CD4-positive, alpha-beta T cell treated with Interleukin-15 for 4 hours (primary cell): ENCODE data around the gene YWHAG.
"Not testable (repeated sequence)": the region's sequence is repeated elsewhere in the genome, so short reads cannot be mapped to it uniquely, and the experiment has no call there.

Experiments
- DNase-seq: peaks from one replicate; pipeline ENCODE4 v3.0.0-alpha.2; 2020; ENCODE audit warnings: low spot score

YWHAG gene

DNA sequence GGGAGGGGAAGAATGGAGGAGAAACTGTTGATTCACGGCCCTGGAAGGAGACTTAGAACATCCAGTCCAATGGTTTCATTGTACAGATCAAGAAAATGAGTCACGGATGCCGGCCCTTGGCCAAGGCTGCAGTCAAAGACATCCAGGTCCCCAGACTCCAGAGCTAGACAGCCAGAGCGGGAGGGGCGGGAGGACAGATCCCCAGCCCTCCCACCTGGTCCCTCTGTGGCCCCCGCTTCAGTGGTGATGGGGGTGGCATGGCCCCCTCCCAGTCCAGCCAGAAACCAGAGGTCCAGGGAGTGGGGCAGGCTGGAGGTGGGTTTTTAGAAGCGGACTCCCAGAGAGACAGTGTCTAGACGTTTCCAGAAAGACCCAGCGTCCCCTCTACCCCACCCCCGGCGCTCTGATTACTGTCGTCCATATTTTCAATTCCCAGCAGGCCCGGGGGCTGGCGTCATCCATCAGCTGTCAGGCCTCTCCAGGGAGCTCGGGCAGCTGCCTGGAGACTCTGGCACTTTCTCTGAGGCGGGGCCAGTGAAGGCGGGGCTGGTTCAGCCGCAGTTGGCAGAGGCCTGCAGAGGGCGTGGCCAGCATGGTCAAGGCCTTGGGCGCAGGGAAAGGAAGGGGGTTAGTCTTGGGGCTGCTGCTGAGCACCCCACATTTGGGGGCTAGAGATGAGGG is 64.3 kb downstream of the YWHAG start:
- DNase-seq = no peak

DNA sequence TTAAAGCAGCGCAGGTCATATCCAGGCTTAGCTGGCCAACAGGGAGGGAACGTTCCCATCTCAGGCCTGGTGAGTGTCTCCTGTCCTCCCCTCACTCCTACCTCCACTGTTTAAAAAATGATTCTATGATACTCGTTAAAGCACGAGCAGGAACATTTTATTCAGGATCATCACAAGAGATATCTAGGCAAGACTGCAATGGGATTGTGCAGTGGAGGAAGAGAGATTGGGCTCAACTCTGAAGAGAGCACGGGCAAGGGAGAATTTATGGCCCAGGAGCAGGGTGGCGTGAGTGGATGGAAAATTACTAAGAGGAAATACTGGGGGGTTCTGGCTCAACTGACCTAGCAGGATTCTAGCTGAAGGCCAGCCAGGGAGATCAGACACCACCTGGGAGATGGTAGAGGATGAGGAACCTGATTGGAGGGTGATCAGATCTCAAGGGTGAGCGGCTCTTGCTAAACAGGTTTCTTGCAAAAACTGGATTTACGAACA is 65.3 kb downstream of the YWHAG start:
- no peak for DNase-seq

DNA sequence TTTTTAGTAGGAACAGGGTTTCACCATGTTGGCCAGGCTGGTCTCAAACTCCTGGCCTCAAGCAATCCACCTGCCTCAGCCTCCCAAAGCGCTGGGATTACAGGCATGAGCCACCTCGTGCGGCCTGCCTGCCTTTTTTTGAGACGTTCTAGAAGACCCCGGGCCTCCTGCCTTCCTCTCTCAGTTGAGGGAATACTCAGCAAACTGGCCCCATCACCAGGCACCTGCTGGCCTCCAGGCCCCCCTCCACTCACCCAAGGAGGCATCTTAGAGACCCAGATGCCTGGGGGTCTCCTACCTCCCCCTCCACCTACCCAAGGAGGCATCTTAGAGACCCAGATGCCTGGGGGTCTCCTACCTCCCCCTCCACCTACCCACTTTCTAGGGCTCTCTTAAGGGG is 65.9 kb downstream of the YWHAG start:
- DNase-seq = not testable (repeated sequence)

DNA sequence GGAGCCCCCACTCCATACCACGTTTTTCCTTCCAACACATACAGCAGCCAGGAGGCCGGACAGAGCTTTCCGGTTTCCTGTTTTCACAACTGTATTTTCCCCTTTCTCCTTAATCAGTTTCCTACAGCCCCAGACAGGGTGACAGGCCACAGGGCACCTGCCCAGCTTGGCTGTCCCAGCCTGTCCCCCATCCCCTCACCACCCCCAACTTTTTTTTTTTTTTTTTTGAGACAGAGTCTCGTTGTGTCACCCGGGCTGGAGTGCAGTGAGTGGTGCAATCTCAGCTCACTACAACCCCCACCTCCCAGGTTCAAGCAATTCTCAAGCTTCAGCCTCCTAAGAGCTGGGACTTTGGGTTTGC is 66.6 kb downstream of the YWHAG start:
- no peak for DNase-seq

DNA sequence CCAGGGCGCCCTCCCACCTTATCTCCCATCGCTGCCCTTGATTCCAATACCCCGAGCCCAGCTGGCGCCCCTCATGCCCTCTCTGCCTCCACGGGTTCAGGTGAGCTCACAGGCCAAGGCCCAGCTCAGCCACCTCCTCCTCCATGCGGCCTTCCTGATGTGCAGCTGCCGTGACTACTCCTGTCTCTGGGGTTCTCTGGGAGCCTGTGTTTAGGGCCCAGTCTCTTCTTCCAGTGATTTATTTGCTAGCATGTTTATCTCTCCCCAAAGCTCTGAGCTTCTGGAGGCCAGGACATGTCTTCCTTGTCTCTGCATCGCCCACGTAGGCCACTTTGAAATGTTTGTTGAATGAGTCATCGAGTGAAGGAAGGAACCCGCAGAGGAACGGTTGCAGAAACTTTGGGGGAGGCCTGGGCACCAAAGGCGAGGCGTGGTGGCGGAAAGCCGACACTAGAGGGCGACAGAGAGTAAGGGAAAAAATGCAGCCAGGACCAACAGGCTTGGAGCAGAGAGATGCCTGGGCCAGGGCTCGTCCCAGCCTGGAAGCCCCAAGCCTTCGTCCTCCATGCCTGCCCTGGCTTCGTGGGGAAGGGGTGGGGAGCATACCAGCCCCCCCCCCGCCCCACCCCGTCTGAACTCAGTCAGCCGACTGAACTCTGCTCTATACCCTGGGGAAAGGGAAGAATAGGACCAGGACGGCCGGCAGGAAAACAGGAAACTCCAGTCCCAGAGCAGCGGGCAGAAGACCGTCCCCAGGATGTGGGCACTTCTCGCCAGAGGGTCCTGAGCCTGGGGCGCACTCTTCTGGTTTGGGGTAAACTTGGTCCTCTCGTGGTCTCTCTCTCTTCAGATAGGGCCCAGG is 67.2 kb downstream of the YWHAG start:
- DNase-seq = peak; percentile 90

DNA sequence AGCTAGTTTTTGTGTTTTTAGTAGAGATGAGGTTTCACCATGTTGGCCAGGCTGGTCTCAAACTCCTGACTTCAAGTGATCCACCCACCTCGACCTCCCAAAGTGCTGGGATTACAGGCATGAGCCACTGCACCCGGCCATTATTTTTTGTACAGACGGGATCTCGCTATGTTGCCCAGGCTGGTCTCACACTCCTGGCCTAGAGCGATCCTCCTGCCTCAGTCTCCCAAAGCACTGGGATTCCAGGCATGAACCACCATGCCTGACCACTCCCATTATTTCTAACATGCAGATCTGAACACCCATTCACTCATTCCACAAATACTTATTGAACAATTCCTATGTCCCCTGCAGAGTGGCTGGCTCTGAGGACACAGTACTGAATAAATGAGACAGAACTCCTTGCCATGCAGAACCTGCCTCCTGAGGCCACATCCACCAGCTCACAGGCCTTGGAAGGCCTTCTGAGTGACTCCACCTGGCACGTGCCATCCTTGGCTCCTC is 67.9 kb downstream of the YWHAG start:
- DNase-seq = not testable (repeated sequence)

DNA sequence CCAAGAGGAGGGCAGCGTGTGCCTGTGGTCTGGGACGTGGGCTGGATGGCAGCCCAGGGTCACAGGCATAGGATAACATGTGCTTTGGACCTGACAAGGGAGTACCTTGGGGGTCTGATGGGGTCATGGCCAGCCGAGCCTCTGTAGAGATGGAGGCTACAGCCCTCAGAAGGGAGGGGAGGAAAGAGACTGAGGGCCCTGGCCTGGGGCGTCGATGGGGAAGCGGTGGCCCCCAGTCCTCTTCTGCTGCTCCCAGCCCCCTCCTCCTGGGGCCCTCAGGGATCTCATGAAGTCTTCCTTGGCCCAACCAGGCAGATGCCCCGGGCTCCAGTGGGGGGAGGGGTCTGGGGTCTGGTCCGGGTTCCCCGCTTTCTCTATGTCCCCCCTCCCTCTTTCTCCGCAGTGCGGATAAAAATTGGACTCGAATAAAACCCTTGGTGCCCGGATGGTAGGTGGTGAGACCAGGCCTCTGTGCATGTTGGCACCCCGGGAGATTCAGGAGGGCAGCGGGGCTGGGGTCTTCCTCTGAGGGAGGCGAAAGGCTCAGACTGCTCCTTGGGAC is 71.9 kb downstream of the YWHAG start:
- no peak for DNase-seq

DNA sequence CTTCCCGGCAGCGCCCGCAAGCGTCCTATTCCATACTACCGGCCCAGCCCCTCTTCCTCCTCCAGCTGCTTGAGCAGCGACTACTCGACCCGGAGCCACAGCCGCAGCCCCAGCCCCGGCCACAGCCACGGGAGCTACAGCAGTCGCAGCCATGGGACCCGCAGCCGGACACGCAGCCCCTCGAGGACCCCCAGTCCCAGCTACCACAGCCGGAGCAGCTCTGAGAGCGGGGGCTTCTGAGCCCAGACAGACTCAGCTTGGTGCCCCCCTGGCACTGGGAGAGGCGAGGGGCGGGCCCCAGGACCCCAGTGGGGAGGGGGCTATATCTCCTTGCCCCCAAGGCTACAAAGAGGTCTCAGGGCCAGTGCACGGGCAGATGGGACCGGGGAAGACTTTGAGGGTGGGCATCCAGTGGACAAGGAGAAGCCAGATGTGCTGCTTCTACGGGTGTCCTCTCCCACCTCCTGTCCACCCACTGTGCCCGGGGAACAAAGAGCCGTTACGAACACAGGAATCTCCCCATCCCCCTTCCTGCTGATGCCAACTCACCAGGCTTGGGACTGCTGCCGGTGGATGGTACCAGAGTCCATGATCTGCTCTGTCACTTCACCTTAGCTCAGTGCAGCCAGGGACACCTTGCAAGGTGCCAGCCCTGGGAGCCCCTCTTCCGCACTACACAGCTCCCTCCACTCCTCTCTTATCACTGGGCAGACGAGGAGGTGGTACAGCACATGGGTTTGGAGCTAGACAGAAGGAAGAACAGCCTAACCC is 73.0 kb downstream of the YWHAG start:
- no peak for DNase-seq

DNA sequence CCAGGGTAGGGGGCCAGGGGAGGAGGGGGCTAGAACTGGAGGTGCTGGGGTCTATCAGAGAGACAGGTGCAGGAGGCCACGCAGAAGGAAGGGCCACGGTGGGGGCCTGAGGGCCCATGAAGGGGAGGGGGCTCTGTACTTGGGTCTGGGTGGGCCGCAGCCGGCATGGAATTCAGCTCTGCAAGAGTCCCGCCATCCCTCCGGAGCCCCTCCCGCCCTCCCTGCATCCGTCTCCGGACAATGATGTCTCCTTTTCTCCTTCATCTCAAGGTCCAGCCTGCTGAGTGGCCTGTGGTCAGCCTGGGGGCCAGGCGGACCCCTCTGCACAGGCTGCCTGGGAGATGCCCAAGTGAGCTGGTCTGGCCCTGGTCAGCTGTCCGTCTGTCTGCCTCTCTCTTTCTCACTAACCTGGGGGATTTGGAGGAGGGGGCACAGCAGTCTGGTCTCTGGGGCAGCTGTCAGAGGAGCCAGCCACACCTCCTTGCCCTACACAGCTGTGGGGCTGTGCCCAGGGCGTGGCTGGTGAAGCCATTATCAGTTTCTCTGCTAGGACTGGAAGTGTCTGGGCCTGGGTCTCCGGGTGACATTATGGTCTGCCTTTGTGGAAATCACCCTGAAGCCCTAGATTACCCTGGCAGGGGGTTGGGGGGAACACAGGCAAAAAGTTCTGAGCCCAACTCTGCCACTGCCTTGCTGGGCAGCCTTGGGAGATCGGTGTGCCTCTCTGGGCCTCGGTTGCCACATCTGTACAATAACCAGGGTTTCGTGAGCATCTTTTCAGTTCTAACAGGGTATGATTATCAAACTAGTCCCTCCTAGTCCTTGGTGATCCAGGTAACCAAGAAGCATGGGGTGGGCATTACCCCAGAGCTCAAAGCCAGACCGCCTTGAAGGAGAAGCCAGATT is 75.3 kb downstream of the YWHAG start:
- no peak for DNase-seq

DNA sequence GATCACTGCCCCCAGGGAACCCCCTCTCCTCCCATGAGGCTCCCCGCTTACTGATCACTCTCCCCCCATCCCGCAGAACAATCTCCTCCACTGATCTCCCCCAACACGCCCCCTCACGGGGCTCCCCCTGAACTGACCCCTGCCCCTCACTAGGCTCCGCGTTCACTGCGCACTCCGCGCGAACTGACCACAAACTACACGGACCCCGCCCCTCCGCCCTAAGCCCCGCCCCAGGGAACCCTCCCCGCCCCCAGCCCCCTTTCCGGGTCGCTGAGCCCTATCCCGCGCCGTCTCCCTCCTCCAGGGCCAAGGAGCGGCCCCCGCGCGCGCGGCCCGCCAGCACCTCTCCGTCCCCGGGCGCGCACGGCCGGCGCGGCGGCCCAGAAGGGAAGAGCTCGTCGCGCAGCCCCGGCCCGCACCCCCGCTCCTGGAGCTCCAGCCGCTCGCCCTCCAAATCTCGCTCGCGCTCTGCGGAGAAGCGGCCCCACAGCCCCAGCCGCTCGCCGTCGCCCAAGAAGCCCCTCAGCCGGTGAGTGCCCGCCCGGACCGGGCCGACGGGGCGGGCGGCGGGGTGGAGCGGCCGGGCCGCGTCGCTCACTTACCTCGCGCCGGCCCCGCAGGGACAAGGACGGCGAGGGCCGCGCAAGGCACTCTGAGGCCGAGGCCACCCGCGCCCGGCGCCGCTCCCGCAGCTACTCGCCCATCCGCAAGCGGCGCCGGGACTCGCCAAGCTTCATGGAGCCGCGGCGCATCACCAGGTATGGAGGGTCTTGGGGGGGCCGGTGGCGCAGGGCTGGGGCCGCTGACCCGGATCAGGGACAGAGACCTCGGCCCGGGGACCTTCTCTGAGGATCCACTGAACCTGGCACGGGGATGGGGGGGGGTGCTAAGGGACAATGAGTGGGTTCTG is 76.2 kb downstream of the YWHAG start:
- DNase-seq = no peak

DNA sequence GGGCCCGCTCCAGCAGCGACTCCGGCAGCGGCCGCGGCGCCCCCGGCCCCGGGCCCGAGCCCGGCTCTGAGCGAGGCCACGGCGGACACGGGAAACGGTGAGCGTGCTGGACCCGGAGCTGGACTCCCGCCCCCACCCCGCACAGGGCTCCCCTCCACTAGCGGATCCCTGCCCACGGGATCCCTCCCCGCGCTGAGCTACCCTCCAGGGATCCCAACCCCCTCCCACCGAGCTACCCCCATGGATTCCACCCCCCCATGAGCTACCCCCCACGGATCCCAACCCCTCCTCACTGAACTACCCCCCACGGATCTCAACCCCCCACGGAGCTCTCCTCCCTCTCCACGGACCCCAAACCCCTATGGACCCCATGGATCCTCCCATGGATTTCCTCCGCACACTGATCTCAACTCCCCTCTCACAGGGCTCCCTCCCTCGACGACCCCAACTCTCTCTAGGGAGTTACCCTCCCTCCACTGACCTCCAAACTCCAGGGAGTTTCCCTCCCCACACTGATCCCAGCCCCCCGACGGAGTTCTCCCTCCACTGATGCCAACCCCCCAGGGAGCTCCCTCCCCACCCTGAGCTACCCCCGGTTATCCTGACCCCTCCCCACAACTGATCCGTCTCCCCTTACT is 77.0 kb downstream of the YWHAG start:
- no peak for DNase-seq

DNA sequence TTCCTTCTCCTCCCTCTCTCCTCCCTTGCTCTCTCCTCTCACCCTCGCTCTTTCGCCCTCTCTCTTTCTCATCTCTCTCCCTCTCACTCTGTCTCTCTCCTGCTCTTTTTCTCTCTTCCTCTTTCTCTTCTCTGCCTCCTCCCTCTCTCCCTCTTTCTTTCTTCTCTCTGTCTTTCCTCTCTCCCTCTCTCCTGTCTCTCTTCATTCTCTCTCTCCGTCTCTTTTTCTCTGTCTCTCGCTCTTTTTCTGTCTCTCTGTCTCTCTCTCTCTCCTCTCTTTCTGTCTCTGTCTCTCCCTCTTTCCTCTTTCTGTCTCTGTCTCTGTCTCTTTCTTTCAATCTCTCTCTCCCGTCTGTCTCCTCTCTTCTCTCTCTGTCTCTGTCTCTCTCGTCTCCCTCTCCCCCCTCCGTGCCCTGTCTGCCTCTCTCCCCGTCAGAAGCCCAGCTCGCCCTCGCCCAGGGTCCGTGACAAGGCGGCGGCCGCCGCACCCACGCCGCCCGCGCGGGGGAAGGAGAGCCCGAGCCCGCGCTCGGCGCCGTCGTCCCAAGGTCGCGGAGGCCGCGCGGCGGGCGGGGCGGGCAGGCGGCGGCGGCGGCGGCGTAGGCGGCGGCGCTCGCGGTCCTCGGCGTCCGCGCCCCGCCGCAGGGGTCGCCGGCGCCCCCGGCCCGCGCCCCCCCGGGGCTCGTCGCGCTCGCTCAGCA is 77.6 kb downstream of the YWHAG start:
- DNase-seq = no peak

DNA sequence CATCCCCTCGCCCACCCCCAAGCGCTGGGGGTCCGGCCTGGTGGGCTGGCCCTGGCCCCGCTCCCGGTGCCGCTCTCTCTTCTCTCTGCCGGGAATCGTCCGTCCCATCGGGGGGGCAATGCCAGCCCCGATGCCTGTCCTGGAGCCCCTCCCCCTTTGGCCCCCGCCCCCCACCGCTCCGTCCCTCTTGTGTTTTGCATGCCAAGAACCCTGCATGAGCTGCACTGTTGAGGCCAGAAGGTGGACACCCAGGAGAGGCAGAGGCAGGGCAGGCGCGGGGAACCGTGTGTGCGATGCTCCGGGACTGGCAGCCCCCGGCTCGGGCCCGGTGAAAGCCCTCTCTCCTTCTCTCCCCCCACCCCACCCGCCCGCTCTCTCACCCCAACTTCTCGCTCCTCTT is 78.4 kb downstream of the YWHAG start:
- DNase-seq = no peak

DNA sequence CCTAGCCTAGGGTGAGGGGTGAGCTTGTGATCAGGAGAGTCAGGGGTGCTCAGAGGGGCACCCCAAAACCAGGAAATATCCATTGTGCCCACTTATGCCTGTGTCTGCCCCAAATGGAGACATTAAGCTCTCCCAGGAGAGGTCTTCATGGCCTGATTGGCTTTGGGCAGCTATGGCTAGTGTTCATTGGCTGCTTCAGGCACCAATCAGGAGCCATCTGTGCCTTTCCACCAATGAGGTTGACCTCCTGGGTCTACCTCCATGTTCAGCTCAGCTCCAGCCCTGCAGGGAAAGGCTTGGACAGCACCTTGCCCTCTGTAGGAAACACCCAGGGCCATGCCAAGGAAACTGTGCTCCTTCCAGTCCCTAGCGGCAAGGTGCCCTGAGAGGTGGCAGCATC is 80.3 kb downstream of the YWHAG start:
- no peak for DNase-seq
